Stimulated activated effector memory CD8-positive, alpha-beta T cell treated with anti-CD3 and anti-CD28 coated beads, Interleukin-12 subunit alpha, Interleukin-12 subunit beta, amount 100 ng/mL, for 72 hours (primary cell): Measurements from ENCODE around the gene DEPP1.

ENCODE experiments used
- ATAC-seq: fragments of 150-1000 bp; cut with Tn5 transposase; 2 replicates; pipeline ENCODE4 v1.10.0; 2021
- DNase-seq, 2 donors: peaks; one replicate each; pipeline ENCODE4 v3.0.0; 2021 to 2022; ENCODE audit warnings: low spot score in 2 of 2
- H3K27ac Mint-ChIP-seq: one replicate; pipeline ENCODE4 v1.8.0; 2022; ENCODE audit warnings: mild to moderate bottlenecking, mixed read lengths
- H3K36me3 Mint-ChIP-seq: one replicate; pipeline ENCODE4 v1.8.0; 2022; ENCODE audit warnings: mild to moderate bottlenecking, mixed read lengths
- H3K4me1 Mint-ChIP-seq: one replicate; pipeline ENCODE4 v1.8.0; 2022; ENCODE audit warnings: mixed read lengths
- H3K4me3 Mint-ChIP-seq: one replicate; pipeline ENCODE4 v1.8.0; 2022; ENCODE audit warnings: mild to moderate bottlenecking, mixed read lengths
- H3K9me3 Mint-ChIP-seq: one replicate; pipeline ENCODE4 v1.8.0; 2022; ENCODE audit warnings: mixed read lengths

Gene DEPP1

GRCh38 chr10:44986670-44987069 lies 8.1 kb upstream of the DEPP1 start:
- no peak for DNase-seq
- Mint-ChIP-seq H3K4me3 (no peak overlapping the region), H3K36me3 (peaks cover 5% of the 10 kb centered on the region), H3K4me1 (no peaks in the 10 kb centered on the region), H3K27ac (no peak overlapping the region), H3K9me3 (no peaks in the 10 kb centered on the region)
- no peak for ATAC-seq

- ATAC-seq (no peak), DNase-seq (no peak)
- no peak overlapping the region for H3K4me3 Mint-ChIP-seq
- H3K27ac Mint-ChIP-seq: no peak overlapping the region
- peaks cover 5% of the 10 kb centered on the region for H3K36me3 Mint-ChIP-seq
- H3K4me1 Mint-ChIP-seq: no peaks in the 10 kb centered on the region
- no peaks in the 10 kb centered on the region for H3K9me3 Mint-ChIP-seq
Measured at GRCh38 chr10:44986179-44986578, 7.6 kb upstream of the DEPP1 start.

- no peaks in the 10 kb centered on the region for H3K4me1 Mint-ChIP-seq
- no peak overlapping the region for H3K4me3 Mint-ChIP-seq
- no peak for DNase-seq
- peaks cover 5% of the 10 kb centered on the region for H3K36me3 Mint-ChIP-seq
- H3K9me3 Mint-ChIP-seq: no peaks in the 10 kb centered on the region
- no peak overlapping the region for H3K27ac Mint-ChIP-seq
- ATAC-seq: no peak
Measured at GRCh38 chr10:44985175-44985681, 6.6 kb upstream of the DEPP1 start.

GRCh38 chr10:44984671-44985101 lies 6.1 kb upstream of the DEPP1 start:
- ATAC-seq: no peak
- no peaks in the 10 kb centered on the region for H3K9me3 Mint-ChIP-seq
- H3K4me1 Mint-ChIP-seq: no peaks in the 10 kb centered on the region
- H3K36me3 Mint-ChIP-seq: peaks cover 5% of the 10 kb centered on the region
- no peak overlapping the region for H3K27ac Mint-ChIP-seq
- H3K4me3 Mint-ChIP-seq: no peak overlapping the region
- no peak for DNase-seq

GRCh38 chr10:44983895-44984278 lies 5.3 kb upstream of the DEPP1 start:
- DNase-seq (no peak), ATAC-seq (no peak)
- Mint-ChIP-seq H3K27ac (no peak overlapping the region), H3K4me3 (no peak overlapping the region), H3K9me3 (no peaks in the 10 kb centered on the region), H3K4me1 (no peaks in the 10 kb centered on the region), H3K36me3 (peaks cover 5% of the 10 kb centered on the region)

- DNase-seq (no peak), ATAC-seq (no peak)
- Mint-ChIP-seq H3K27ac (no peak overlapping the region), H3K4me3 (no peak overlapping the region), H3K4me1 (no peaks in the 10 kb centered on the region), H3K9me3 (no peaks in the 10 kb centered on the region), H3K36me3 (peaks cover 5% of the 10 kb centered on the region)
Measured at GRCh38 chr10:44983066-44983894, 4.7 kb upstream of the DEPP1 start.

- no peak for DNase-seq
- Mint-ChIP-seq H3K36me3 (peaks cover 5% of the 10 kb centered on the region), H3K27ac (no peak overlapping the region)
Measured at GRCh38 chr10:44982496-44982895, 3.9 kb upstream of the DEPP1 start.

GRCh38 chr10:44982114-44982460 lies 3.5 kb upstream of the DEPP1 start:
- H3K27ac Mint-ChIP-seq: no peak overlapping the region
- DNase-seq: no peak

More at GRCh38 chr10:44982496-44982895, 3.9 kb upstream of the DEPP1 start:
- no peaks in the 10 kb centered on the region for H3K9me3 Mint-ChIP-seq
- ATAC-seq: no peak
- H3K4me3 Mint-ChIP-seq: no peak overlapping the region
- H3K4me1 Mint-ChIP-seq: no peaks in the 10 kb centered on the region

GRCh38 chr10:44981172-44982113 lies 2.8 kb upstream of the DEPP1 start:
- Mint-ChIP-seq H3K4me1 (no peaks in the 10 kb centered on the region), H3K4me3 (no peak overlapping the region), H3K36me3 (no peaks in the 10 kb centered on the region), H3K27ac (no peak overlapping the region), H3K9me3 (no peaks in the 10 kb centered on the region)
- DNase-seq (no peak), ATAC-seq (no peak)

More at GRCh38 chr10:44982114-44982460, 3.5 kb upstream of the DEPP1 start:
- H3K36me3 Mint-ChIP-seq: peaks cover 1% of the 10 kb centered on the region
- ATAC-seq: peak; percentile 14
- no peak overlapping the region for H3K4me3 Mint-ChIP-seq
- no peaks in the 10 kb centered on the region for H3K4me1 Mint-ChIP-seq
- no peaks in the 10 kb centered on the region for H3K9me3 Mint-ChIP-seq

GRCh38 chr10:44980309-44981171 lies 1.9 kb upstream of the DEPP1 start:
- Mint-ChIP-seq H3K4me3 (no peak overlapping the region), H3K9me3 (no peaks in the 10 kb centered on the region), H3K27ac (no peak overlapping the region), H3K4me1 (no peaks in the 10 kb centered on the region), H3K36me3 (no peaks in the 10 kb centered on the region)
- DNase-seq (no peak), ATAC-seq (no peak)

- DNase-seq (no peak), ATAC-seq (no peak)
- no peaks in the 10 kb centered on the region for H3K4me1 Mint-ChIP-seq
- H3K27ac Mint-ChIP-seq: no peak overlapping the region
- H3K4me3 Mint-ChIP-seq: no peak overlapping the region
- H3K36me3 Mint-ChIP-seq: no peaks in the 10 kb centered on the region
- H3K9me3 Mint-ChIP-seq: no peaks in the 10 kb centered on the region
Measured at GRCh38 chr10:44979281-44980191, 927 bp upstream of the DEPP1 start.

GRCh38 chr10:44978213-44978569 lies 418 bp downstream of the DEPP1 start:
- peaks cover 7% of the 10 kb centered on the region for H3K4me1 Mint-ChIP-seq
- no peaks in the 10 kb centered on the region for H3K36me3 Mint-ChIP-seq
- no peak overlapping the region for H3K4me3 Mint-ChIP-seq
- DNase-seq (no peak), ATAC-seq (no peak)
- H3K27ac Mint-ChIP-seq: no peak overlapping the region
- H3K9me3 Mint-ChIP-seq: no peaks in the 10 kb centered on the region

GRCh38 chr10:44977287-44978212 lies 1.1 kb downstream of the DEPP1 start:
- H3K27ac Mint-ChIP-seq: peak overlapping the region; percentile 58
- ATAC-seq: no peak
- no peak overlapping the region for H3K4me3 Mint-ChIP-seq
- peaks cover 8% of the 10 kb centered on the region for H3K4me1 Mint-ChIP-seq
- no peaks in the 10 kb centered on the region for H3K9me3 Mint-ChIP-seq
- no peaks in the 10 kb centered on the region for H3K36me3 Mint-ChIP-seq
- no peak for DNase-seq
